RWPE1 (cell line): ENCODE data around the gene CDC45.
A peak's percentile ranks its signal among the peaks of the same experiment; 100 is the strongest.

Experiments
- CTCF ChIA-PET: fragments of 350-600 bp; sonication (Branson Sonifier 250); formaldehyde crosslinking; extraction: SDS; loops from one replicate; lab custom pipeline; 2021; lab: Yijun Ruan, JAX
- POLR2A ChIA-PET: fragments of 400-600 bp; formaldehyde crosslinking; extraction: SDS; loops from one replicate; lab custom pipeline; 2020; ENCODE audit warnings: antibody characterized with exemption; ENCODE audit not compliant: low non-redundant PET; lab: Yijun Ruan, JAX
- DNase-seq: peaks from one replicate; pipeline ENCODE4 v3.0.0; 2012; ENCODE audit warnings: low spot score
- H3K27ac ChIP-seq: fragments of 450-650 bp; 2 replicates; pipeline ENCODE4 v1.5.1; 2017
- CTCF ChIP-seq: fragments of 450-650 bp; conservative IDR thresholded peaks from 2 replicates; pipeline ENCODE4 v1.5.1; 2017; ENCODE audit warnings: low read depth, mild to moderate bottlenecking

The CDC45 gene

GRCh38 chr22:19479355-19480172 is at the start of gene CDC45:
Gene CDC45, plus strand, starts transcription at chr22:19479920. Its CDS starts 49 bp downstream, at chr22:19479969.
- peak within 1 kb of the TSS; percentile 92 for H3K27ac ChIP-seq
- peak; percentile 93 for DNase-seq
- CTCF ChIA-PET: interaction anchor here (0.6 kb wide), 1 partner anchor 49 kb away, joined by 4 read pairs; no protein-coding TSS in a partner anchor
- TF ChIP-seq CTCF: no peak
- POLR2A ChIA-PET: interaction anchor here (0.6 kb wide), 2 partner anchors 126 to 188 kb away, joined by 3 read pairs; partner anchors contain the start of gene CLTCL1

GRCh38 chr22:19429950-19430889 is 49.5 kb upstream of the CDC45 start:
- peak overlapping the region; percentile 96 for H3K27ac ChIP-seq
- POLR2A ChIA-PET: no interaction called here
- peak; percentile 10 for DNase-seq
- CTCF ChIA-PET: interaction anchor here (0.7 kb wide), 1 partner anchor 49 kb away, joined by 4 read pairs; the partner anchor contains the start of gene CDC45
- no peak for TF ChIP-seq CTCF

- ChIA-PET POLR2A (interaction anchor here (1.0 kb wide), 1 partner anchor 252 kb away, joined by 3 read pairs; no protein-coding TSS in a partner anchor), CTCF (interaction anchor here (0.7 kb wide), 1 partner anchor 49 kb away, joined by 4 read pairs; the partner anchor contains the start of gene CDC45)
Measured at GRCh38 chr22:19430890-19431541, 48.7 kb upstream of the CDC45 start.

GRCh38 chr22:19431649-19432132 is 48.0 kb upstream of the CDC45 start, which contains the start of gene HIRA:
Gene HIRA, minus strand, starts transcription at chr22:19431733. Its CDS starts 257 bp downstream, at chr22:19431476.
- H3K27ac ChIP-seq: peak within 1 kb of the TSS; percentile 96
- ChIA-PET CTCF (no interaction called here), POLR2A (interaction anchor here (1.0 kb wide), 1 partner anchor 252 kb away, joined by 3 read pairs; no protein-coding TSS in a partner anchor)
- no peak for TF ChIP-seq CTCF
- DNase-seq: peak; percentile 54

More at GRCh38 chr22:19430890-19431541, 48.7 kb upstream of the CDC45 start:
- no peak for DNase-seq
- no peak for TF ChIP-seq CTCF
- peak overlapping the region; percentile 96 for H3K27ac ChIP-seq

GRCh38 chr22:19432133-19432851 is 47.4 kb upstream of the CDC45 start, which contains the start of gene MRPL40:
Gene MRPL40, plus strand, starts transcription at chr22:19432545. Its CDS starts 10 bp downstream, at chr22:19432555.
- ChIA-PET CTCF (no interaction called here), POLR2A (interaction anchor here (1.0 kb wide), 1 partner anchor 253 kb away, joined by 3 read pairs; no protein-coding TSS in a partner anchor)
- H3K27ac ChIP-seq: peak within 1 kb of the TSS; percentile 96
- peak; percentile 83 for DNase-seq
- TF ChIP-seq CTCF: no peak
